Glutamatergic neuron (in vitro differentiated cells): Measurements from ENCODE around the gene OXA1L. TPM values are rescaled to one million over a fixed set of nuclear protein-coding genes. Genes with fewer than 3 reads are reported as not detected.

ENCODE experiments used
- DNase-seq: peaks from one replicate; pipeline ENCODE4 v3.0.0; 2022
- H3K27ac Mint-ChIP-seq: one replicate; pipeline ENCODE4 v1.8.0; 2020; ENCODE audit warnings: mild to moderate bottlenecking, mixed read lengths, inconsistent platforms; ENCODE audit not compliant: unreplicated experiment
- H3K27me3 Mint-ChIP-seq: one replicate; pipeline ENCODE4 v1.8.0; 2020; ENCODE audit warnings: mild to moderate bottlenecking, moderate library complexity, mixed read lengths, inconsistent platforms; ENCODE audit not compliant: unreplicated experiment
- H3K36me3 Mint-ChIP-seq: one replicate; pipeline ENCODE4 v1.8.0; 2020; ENCODE audit warnings: mild to moderate bottlenecking, mixed read lengths, inconsistent platforms; ENCODE audit not compliant: unreplicated experiment
- H3K4me1 Mint-ChIP-seq: one replicate; pipeline ENCODE4 v1.8.0; 2020; ENCODE audit warnings: mild to moderate bottlenecking, low read depth, mixed read lengths, inconsistent platforms; ENCODE audit not compliant: unreplicated experiment
- H3K4me3 Mint-ChIP-seq: one replicate; pipeline ENCODE4 v1.8.0; 2020; ENCODE audit warnings: mild to moderate bottlenecking, mixed read lengths, inconsistent platforms; ENCODE audit not compliant: unreplicated experiment
- H3K9me3 Mint-ChIP-seq: one replicate; pipeline ENCODE4 v1.8.0; 2020; ENCODE audit warnings: mild to moderate bottlenecking, moderate library complexity, mixed read lengths, inconsistent platforms; ENCODE audit not compliant: unreplicated experiment
- total RNA-seq: library from RNA; stranded (reverse); fragmentation: NEBNext Ultra II Directional; extraction: Animal tissue kit (Norgen Biotek cat#: 25700); gene quantifications from one replicate; pipeline ENCODE4 v1.2.1, GENCODE V29; 2021; ENCODE audit not compliant: unreplicated experiment
- TF ChIP-seq, protein P1 (sequence below): fragments of 200-600 bp; sonication (generic); IDR thresholded peaks from one replicate; pipeline ENCODE4 v1.5.0; 2021; ENCODE audit not compliant: partially characterized antibody, unreplicated experiment

OXA1L gene
- total RNA-seq, 1 donor from 2014 or later: 80.3 TPM

DNA sequence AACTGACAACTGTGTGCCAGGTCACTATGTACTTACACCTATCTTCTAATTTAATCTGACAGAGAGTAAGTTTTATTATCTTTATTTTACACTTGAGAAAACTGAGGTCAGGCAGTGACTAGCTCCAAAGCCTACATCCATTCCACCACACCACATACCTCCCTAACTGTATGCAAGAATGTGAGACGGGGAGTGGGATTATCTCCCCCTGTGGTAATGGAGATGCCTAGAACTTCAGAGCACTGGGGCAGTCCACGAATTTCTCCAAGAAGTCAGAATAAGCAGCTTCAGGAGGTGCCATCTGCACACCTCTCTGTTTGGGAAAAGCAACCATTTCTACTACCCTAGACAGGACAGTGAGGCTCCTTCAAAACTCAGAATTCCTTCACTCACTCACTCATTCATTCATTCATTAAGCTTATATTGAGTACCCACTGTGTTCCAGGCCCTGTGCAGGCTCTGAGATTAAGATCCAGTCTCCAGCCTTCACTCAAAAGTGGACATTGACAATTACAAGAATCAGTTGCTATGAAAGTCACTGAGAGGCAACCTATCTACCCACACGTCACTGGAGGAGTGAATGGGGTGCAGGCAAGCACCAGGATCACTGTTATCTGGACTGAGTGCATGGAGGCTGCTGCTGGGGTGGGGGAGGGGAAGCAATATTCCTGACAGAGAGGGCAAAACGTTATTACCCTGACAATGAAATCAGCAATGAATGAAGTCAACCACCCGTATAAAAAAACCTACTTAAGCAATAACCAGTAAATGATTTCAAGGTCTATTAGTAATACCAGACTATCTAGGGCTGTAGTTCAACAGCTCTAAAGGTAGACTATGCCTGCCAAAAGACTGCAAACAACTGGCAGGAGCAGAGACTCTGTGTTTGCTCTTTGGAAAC lies 30.8 kb downstream of the OXA1L start:
- Mint-ChIP-seq H3K36me3 (no peaks in the 10 kb centered on the region), H3K9me3 (peaks cover 1% of the 10 kb centered on the region), H3K27ac (no peak overlapping the region), H3K27me3 (peaks cover 9% of the 10 kb centered on the region), H3K4me1 (no peaks in the 10 kb centered on the region), H3K4me3 (no peak overlapping the region)
- TF ChIP-seq, protein P1, sequence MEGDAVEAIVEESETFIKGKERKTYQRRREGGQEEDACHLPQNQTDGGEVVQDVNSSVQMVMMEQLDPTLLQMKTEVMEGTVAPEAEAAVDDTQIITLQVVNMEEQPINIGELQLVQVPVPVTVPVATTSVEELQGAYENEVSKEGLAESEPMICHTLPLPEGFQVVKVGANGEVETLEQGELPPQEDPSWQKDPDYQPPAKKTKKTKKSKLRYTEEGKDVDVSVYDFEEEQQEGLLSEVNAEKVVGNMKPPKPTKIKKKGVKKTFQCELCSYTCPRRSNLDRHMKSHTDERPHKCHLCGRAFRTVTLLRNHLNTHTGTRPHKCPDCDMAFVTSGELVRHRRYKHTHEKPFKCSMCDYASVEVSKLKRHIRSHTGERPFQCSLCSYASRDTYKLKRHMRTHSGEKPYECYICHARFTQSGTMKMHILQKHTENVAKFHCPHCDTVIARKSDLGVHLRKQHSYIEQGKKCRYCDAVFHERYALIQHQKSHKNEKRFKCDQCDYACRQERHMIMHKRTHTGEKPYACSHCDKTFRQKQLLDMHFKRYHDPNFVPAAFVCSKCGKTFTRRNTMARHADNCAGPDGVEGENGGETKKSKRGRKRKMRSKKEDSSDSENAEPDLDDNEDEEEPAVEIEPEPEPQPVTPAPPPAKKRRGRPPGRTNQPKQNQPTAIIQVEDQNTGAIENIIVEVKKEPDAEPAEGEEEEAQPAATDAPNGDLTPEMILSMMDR: no peak
- DNase-seq: no peak

DNA sequence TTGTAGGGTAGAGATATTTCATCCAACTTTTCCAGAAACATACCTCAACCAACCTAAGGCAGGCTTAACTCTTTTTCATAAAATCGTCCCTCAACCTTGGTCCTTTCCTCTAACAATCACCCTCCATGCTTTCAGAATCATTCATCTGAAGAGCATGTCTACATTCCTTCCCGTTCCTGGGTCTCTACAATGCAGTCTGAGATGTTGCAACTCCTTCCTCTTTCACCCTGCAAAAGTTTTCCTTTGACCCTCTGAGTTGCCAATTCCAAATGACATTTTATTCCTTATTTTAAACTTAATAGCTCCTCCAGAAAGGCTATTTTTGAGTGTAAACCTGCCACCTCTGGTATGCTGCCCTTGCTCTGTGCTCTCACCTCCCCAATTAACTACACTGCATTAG lies 32.0 kb downstream of the OXA1L start:
- Mint-ChIP-seq H3K27ac (no peak overlapping the region), H3K36me3 (no peaks in the 10 kb centered on the region), H3K9me3 (peaks cover 1% of the 10 kb centered on the region), H3K4me3 (no peak overlapping the region), H3K4me1 (no peaks in the 10 kb centered on the region), H3K27me3 (peaks cover 11% of the 10 kb centered on the region)
- TF ChIP-seq, protein P1: no peak
- no peak for DNase-seq

DNA sequence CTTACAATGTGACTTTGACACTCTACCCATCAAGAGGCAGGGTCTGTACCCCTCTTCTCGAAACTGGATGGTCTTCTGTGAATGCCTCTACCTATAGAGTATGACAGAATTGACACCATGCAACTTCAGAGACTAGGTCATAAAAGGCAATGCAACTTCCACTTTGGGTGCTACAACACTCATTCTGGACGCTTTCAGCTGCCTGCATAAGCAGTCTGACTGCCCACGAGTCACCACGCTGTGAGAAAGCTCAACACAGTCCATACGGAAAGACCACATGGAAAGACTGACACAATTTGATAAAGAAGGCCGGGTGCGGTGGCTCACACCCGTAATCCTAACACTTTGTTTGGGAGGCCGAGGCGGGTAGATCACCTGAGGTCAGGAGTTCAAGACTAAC lies 33.9 kb downstream of the OXA1L start:
- Mint-ChIP-seq H3K9me3 (peaks cover 1% of the 10 kb centered on the region), H3K36me3 (no peaks in the 10 kb centered on the region), H3K4me1 (no peaks in the 10 kb centered on the region), H3K4me3 (no peak overlapping the region), H3K27me3 (peaks cover 9% of the 10 kb centered on the region), H3K27ac (no peak overlapping the region)
- no peak for DNase-seq
- TF ChIP-seq, protein P1: no peak

DNA sequence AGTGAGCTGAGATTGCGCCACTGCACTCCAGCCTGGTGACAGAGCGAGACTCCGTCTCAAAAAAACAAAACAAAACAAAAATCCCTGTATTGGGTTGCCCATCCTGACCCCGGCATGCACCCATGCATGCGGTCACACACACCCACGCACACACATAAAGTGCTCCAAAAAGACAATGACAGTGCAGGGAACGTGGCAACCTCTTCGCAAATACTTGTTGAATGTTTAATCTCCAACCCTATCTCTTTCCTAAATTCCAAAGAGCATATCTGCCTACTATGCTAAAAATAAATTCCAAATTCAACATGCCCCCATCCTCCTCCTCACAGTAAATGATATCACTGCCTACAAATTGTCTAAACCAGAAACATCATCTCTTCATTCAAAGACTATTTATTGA lies 35.2 kb downstream of the OXA1L start:
- H3K36me3 Mint-ChIP-seq: no peaks in the 10 kb centered on the region
- TF ChIP-seq, protein P1: no peak
- no peaks in the 10 kb centered on the region for H3K4me1 Mint-ChIP-seq
- H3K4me3 Mint-ChIP-seq: no peak overlapping the region
- H3K9me3 Mint-ChIP-seq: no peaks in the 10 kb centered on the region
- DNase-seq: no peak
- no peak overlapping the region for H3K27ac Mint-ChIP-seq
- peaks cover 9% of the 10 kb centered on the region for H3K27me3 Mint-ChIP-seq
